Thyroid gland (tissue), 4 donors: ENCODE results near the gene PROZ. TPM values are rescaled to one million over a fixed set of nuclear protein-coding genes. Genes with fewer than 3 reads are reported as not detected.
"Not testable (repeated sequence)": the region's sequence is repeated elsewhere in the genome, so short reads cannot be mapped to it uniquely, and the experiment has no call there.

Experiments used
- DNase-seq, 2 donors: peaks; one replicate each; pipeline ENCODE4 v3.0.0-alpha.2; 2019
- H3K27ac ChIP-seq, 3 donors: fragments of 200-600 bp; sonication (generic); 1 replicate in 2 of 3; 2 replicates in 1 of 3; pipeline ENCODE4 v1.5.1; 2016 to 2019; ENCODE audit warnings: mild to moderate bottlenecking in 1 of 3, moderate library complexity in 1 of 3
- H3K27me3 ChIP-seq: fragments of 200-600 bp; sonication (generic); one replicate; pipeline ENCODE4 v1.5.1; 2019
- H3K36me3 ChIP-seq, 2 donors: fragments of 200-600 bp; sonication (generic); one replicate each; pipeline ENCODE4 v1.5.1; 2016 to 2019
- H3K4me1 ChIP-seq, 2 donors: fragments of 200-600 bp; sonication (generic); one replicate each; pipeline ENCODE4 v1.5.1; 2017 to 2019
- H3K4me3 ChIP-seq, 3 donors: fragments of 200-600 bp; sonication (generic); replicated peaks in 1 of 3; 1 replicate in 2 of 3; 2 replicates in 1 of 3; pipeline ENCODE4 v1.5.1; 2016; ENCODE audit warnings: mild to moderate bottlenecking in 1 of 3
- H3K9me3 ChIP-seq: fragments of 200-600 bp; sonication (generic); one replicate; pipeline ENCODE4 v1.5.1; 2017
- CTCF ChIP-seq, 6 experiments: fragments of 200-600 bp in 3 of 6; fragments of 450-650 bp in 3 of 6; sonication (generic) in 3 of 6; IDR thresholded peaks; one replicate each; pipeline ENCODE4 v1.5.1; 2016 to 2019; ENCODE audit warnings: antibody characterized with exemption in 6 of 6, mild to moderate bottlenecking in 2 of 6, inconsistent platforms in 1 of 6, moderate library complexity in 1 of 6
- POLR2A ChIP-seq, 2 donors: fragments of 450-650 bp; IDR thresholded peaks; one replicate each; pipeline ENCODE4 v1.6.1; 2017; ENCODE audit warnings: antibody characterized with exemption in 2 of 2, mild to moderate bottlenecking in 2 of 2, moderate library complexity in 1 of 2
- WGBS, 2 donors: methylation state at CpG; one replicate each; pipeline ENCODE4 v1.1.5; 2017; 5-methylcytosine and 5-hydroxymethylcytosine counted together
- intact Hi-C: fragments of 100-400 bp; cut with DNase I; formaldehyde crosslinking; loops from one replicate; pipeline ENCODE4 v1.15.1; 2023
- total RNA-seq, 4 donors: library from RNA; depleted of rRNA; stranded (reverse); fragments of >200 nt; gene quantifications; one replicate each; pipeline ENCODE4 v1.2.3, GENCODE V29; 2016

The PROZ gene
- total RNA-seq, 4 donors from 2014 or later, result not detected

- Histone ChIP-seq H3K27ac (no peak overlapping the region), H3K36me3 (no peaks in the 10 kb centered on the region), H3K9me3 (no peaks in the 10 kb centered on the region), H3K27me3 (no peaks in the 10 kb centered on the region), H3K4me3 (no peak overlapping the region), H3K4me1 (no peaks in the 10 kb centered on the region)
- TF ChIP-seq CTCF (IDR thresholded peaks at IDR 0.05) (no peak), POLR2A (IDR thresholded peaks at IDR 0.05) (no peak)
- intact Hi-C loops, result no loop called here
- WGBS, 2 donors, result 70 to 78% methylated on average over 9 to 12 of the region's 12 CpGs
- no peak for DNase-seq
Observed at GRCh38 chr13:113160983-113161382, 2.5 kb downstream of the PROZ start.

DNA sequence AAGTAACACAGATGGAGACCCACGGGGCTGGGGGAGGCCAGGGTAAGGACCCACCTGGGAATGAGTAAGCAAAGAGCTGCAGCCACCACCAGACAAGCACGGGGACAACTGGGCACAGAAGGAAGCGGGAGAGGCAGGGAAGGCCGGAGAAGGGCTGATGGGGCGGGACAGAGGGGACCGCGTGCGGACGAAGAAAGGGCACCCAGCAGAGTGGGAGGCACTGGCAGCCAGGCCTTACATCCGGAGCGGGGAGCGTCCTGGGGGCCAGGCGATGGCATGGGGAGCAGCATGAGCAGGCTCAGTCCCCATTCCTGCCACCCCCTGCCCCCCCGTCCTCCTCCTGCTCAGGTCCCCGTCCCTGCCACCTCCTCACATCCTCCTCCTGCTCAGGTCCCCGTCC, 3.0 kb downstream of the PROZ start:
- intact Hi-C loops, result no loop called here
- H3K36me3 ChIP-seq, result no peaks in the 10 kb centered on the region
- DNase-seq, result no peak
- no peaks in the 10 kb centered on the region for H3K4me1 ChIP-seq
- no peaks in the 10 kb centered on the region for H3K27me3 ChIP-seq
- no peak overlapping the region for H3K27ac ChIP-seq
- no peak overlapping the region for H3K4me3 ChIP-seq
- TF ChIP-seq CTCF (IDR thresholded peaks at IDR 0.05), result no peak
- TF ChIP-seq POLR2A (IDR thresholded peaks at IDR 0.05), result no peak
- H3K9me3 ChIP-seq, result no peaks in the 10 kb centered on the region
- 47 to 55% methylated on average over 16 of the region's 16 CpGs for WGBS, 2 donors

GRCh38 chr13:113161975-113162374, 3.5 kb downstream of the PROZ start:
- WGBS, 2 donors, result no CpG with 5 or more reads among the region's 13 CpGs
- H3K4me1 ChIP-seq, H3K4me3 ChIP-seq, H3K36me3 ChIP-seq, H3K9me3 ChIP-seq, intact Hi-C loops, H3K27ac ChIP-seq, H3K27me3 ChIP-seq, DNase-seq: not testable (repeated sequence)

GRCh38 chr13:113162783-113163685, 4.6 kb downstream of the PROZ start:
- no peaks in the 10 kb centered on the region for H3K36me3 ChIP-seq
- H3K27me3 ChIP-seq, result no peaks in the 10 kb centered on the region
- intact Hi-C loops, result no loop called here
- H3K4me3 ChIP-seq, result no peak overlapping the region
- WGBS, 2 donors, result 30 to 36% methylated on average over 23 to 24 of the region's 25 CpGs
- H3K4me1 ChIP-seq, result no peaks in the 10 kb centered on the region
- TF ChIP-seq CTCF (IDR thresholded peaks at IDR 0.05), result no peak
- TF ChIP-seq POLR2A (IDR thresholded peaks at IDR 0.05), result no peak
- H3K27ac ChIP-seq, result no peak overlapping the region
- no peak for DNase-seq
- no peaks in the 10 kb centered on the region for H3K9me3 ChIP-seq

GRCh38 chr13:113164492-113164891, 6.0 kb downstream of the PROZ start:
- intact Hi-C loops, result no loop called here
- Histone ChIP-seq H3K4me1 (no peaks in the 10 kb centered on the region), H3K27me3 (no peaks in the 10 kb centered on the region), H3K36me3 (no peaks in the 10 kb centered on the region), H3K9me3 (no peaks in the 10 kb centered on the region), H3K4me3 (no peak overlapping the region), H3K27ac (no peak overlapping the region)
- WGBS, 2 donors, result 76 to 85% methylated on average over 12 of the region's 12 CpGs
- DNase-seq, result no peak
- TF ChIP-seq POLR2A (IDR thresholded peaks at IDR 0.05), result no peak
- TF ChIP-seq CTCF (IDR thresholded peaks at IDR 0.05), result no peak
